Cardiac muscle cell (in vitro differentiated cells and primary cell): ENCODE data around the gene DPYSL4. TPM values are rescaled to one million over a fixed set of nuclear protein-coding genes. Genes with fewer than 3 reads are reported as not detected.
"Not testable (repeated sequence)": the region's sequence is repeated elsewhere in the genome, so short reads cannot be mapped to it uniquely, and the experiment has no call there.

Experiments used
- DNase-seq, 2 donors: peaks; one replicate each; pipeline versions ENCODE4 v3.0.0 to v3.0.0-alpha.2; 2010 to 2017; ENCODE audit warnings: low read depth in 1 of 2, low spot score in 1 of 2
- H3K27ac ChIP-seq: fragments of 200-600 bp; sonication (generic); 2 replicates; pipeline ENCODE4 v1.5.1; 2016
- H3K27me3 ChIP-seq: fragments of 200-600 bp; sonication (generic); 2 replicates; pipeline ENCODE4 v1.6.0; 2016; ENCODE audit warnings: control low read depth
- H3K36me3 ChIP-seq: fragments of 200-600 bp; sonication (generic); 2 replicates; pipeline ENCODE4 v1.5.1; 2016; ENCODE audit warnings: control low read depth
- H3K4me1 ChIP-seq: fragments of 200-600 bp; sonication (generic); 2 replicates; pipeline ENCODE4 v1.8.1; 2017; ENCODE audit warnings: low read depth, mild to moderate bottlenecking, mixed run types
- H3K4me3 ChIP-seq: fragments of 200-600 bp; sonication (generic); 2 replicates; pipeline ENCODE4 v1.5.1; 2016; ENCODE audit warnings: mild to moderate bottlenecking
- H3K9me3 ChIP-seq: fragments of 200-600 bp; sonication (generic); 2 replicates; pipeline ENCODE4 v1.5.1; 2017; ENCODE audit warnings: low read depth, mild to moderate bottlenecking, control low read depth
- CTCF ChIP-seq: IDR thresholded peaks from 2 replicates; pipeline ENCODE4 v1.5.1; 2012; ENCODE audit warnings: low read depth, mild to moderate bottlenecking, low read length
- polyA plus RNA-seq: library from polyadenylated mRNA; unstranded; fragments of >200 nt; fragmentation: Nextera tagmentation; extraction: Ambion mirVana; gene quantifications from 2 replicates; pipeline ENCODE4 v1.2.1, GENCODE V29; 2016
- total RNA-seq: library from RNA; depleted of rRNA; stranded (reverse); fragments of >200 nt; gene quantifications from 2 replicates; pipeline ENCODE4 v1.2.3, GENCODE V29; 2016

DPYSL4 gene
- total and polyA plus RNA-seq, 2 experiments from 2014 or later = 12.5 to 30.3 TPM

DNA sequence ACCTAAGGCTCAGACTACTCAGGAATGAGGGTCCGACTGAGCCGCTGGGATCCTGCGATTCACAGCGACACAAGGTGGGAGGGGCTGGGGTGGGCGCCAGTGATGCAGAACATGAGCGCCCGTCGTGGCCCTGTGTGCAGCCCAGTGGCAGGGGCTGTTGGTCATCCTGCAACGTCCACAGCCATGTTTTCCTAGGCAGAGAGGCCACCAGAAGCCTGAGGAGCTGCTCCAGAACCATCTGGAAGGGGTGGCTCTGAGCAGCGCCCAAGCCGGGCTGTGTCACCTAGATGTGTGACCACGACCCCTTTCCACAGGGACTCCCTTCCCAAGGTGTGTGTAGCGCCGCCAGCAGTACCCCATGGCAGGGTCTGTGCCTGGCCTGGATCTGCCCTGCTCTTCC lies 24.5 kb downstream of the DPYSL4 start:
- TF ChIP-seq CTCF = no peak
- DNase-seq = no peak
- Histone ChIP-seq H3K4me1 (peaks cover 4% of the 10 kb centered on the region), H3K27ac (no peak overlapping the region), H3K36me3 (no peaks in the 10 kb centered on the region), H3K27me3 (no peaks in the 10 kb centered on the region), H3K9me3 (no peaks in the 10 kb centered on the region), H3K4me3 (no peak overlapping the region)

DNA sequence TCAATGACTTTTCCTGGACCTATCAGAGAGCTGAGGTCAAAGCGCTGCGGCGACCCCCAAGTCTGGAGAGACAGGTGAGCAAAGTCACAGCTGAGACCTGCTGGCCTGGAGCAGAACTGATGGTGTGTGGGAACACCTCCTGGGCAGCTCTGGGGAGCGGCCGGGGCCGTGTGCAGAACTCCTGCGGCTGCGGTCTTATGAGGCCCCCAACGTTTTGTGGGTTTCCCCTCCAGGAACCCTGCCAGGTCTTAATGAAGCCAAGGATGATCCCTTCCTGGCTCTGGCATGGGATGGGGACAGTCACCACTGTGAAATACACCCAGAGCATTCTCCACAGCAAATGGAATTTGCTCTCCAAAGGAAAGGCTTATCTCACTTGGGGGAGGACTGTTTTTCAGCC lies 26.1 kb downstream of the DPYSL4 start:
- Histone ChIP-seq H3K27me3 (no peaks in the 10 kb centered on the region), H3K4me1 (peaks cover 4% of the 10 kb centered on the region), H3K27ac (no peak overlapping the region), H3K9me3 (no peaks in the 10 kb centered on the region), H3K4me3 (no peak overlapping the region), H3K36me3 (no peaks in the 10 kb centered on the region)
- no peak for TF ChIP-seq CTCF
- no peak for DNase-seq

DNA sequence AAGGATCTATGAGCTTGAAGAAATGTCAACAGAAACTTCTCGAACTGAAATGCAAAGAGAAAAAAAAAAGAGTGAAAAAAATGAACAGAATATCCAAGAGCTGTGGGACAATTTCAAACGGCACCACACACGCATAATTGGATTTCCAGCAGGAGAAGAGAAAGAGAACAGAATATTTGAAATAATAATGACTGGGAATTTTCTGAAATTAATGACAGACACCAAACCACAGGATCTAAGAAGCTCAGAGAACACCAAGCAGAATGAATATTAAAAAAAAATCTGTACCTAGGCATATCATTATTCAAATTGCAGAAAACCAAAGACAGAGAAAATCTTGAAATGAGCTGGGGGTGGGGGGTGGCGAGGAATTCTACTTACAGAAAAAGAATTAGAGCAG lies 27.2 kb downstream of the DPYSL4 start:
- Histone ChIP-seq H3K9me3 (no peaks in the 10 kb centered on the region), H3K4me3 (no peak overlapping the region), H3K27me3 (no peaks in the 10 kb centered on the region), H3K27ac (no peak overlapping the region), H3K36me3 (no peaks in the 10 kb centered on the region), H3K4me1 (no peaks in the 10 kb centered on the region)
- no peak for DNase-seq
- no peak for TF ChIP-seq CTCF

GRCh38 chr10:132216441-132216840 lies 29.7 kb downstream of the DPYSL4 start:
- H3K36me3 ChIP-seq, H3K27ac ChIP-seq, H3K4me3 ChIP-seq, H3K9me3 ChIP-seq, H3K27me3 ChIP-seq, H3K4me1 ChIP-seq, DNase-seq: not testable (repeated sequence)

DNA sequence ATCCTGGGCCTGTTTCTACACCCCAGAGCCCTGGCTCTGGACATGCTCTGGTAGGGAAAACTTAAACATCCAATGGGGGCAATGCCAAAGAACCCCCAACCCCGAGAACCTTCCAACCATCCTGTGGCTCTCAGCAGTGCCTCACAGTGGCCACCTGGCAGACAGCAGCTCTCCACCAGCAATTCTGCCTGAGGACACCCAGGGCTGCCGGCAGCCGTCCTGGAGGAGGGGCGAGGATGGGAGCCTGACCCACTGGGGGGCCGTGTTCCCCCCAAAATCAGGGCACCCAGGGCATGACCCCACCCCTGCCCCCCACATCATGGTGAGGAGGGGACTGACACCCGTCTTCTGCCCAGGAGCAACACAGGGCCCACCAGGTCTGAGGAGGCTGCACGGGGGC lies 32.7 kb downstream of the DPYSL4 start:
- no peak overlapping the region for H3K27ac ChIP-seq
- H3K4me3 ChIP-seq = no peak overlapping the region
- H3K4me1 ChIP-seq = no peaks in the 10 kb centered on the region
- peak; percentile 25 for TF ChIP-seq CTCF
- H3K27me3 ChIP-seq = no peaks in the 10 kb centered on the region
- DNase-seq = no peak
- no peaks in the 10 kb centered on the region for H3K36me3 ChIP-seq
- no peaks in the 10 kb centered on the region for H3K9me3 ChIP-seq

GRCh38 chr10:132220061-132220460 lies 33.3 kb downstream of the DPYSL4 start:
- TF ChIP-seq CTCF = no peak
- no peak for DNase-seq
- no peaks in the 10 kb centered on the region for H3K4me1 ChIP-seq
- H3K27me3 ChIP-seq = no peaks in the 10 kb centered on the region
- H3K4me3 ChIP-seq = no peak overlapping the region
- H3K36me3 ChIP-seq = no peaks in the 10 kb centered on the region
- H3K27ac ChIP-seq = no peak overlapping the region
- H3K9me3 ChIP-seq = no peaks in the 10 kb centered on the region

- not testable (repeated sequence) for H3K27me3 ChIP-seq, DNase-seq, H3K4me1 ChIP-seq, H3K36me3 ChIP-seq, H3K9me3 ChIP-seq, H3K27ac ChIP-seq, H3K4me3 ChIP-seq
Measured at GRCh38 chr10:132220996-132221395, 34.2 kb downstream of the DPYSL4 start.
